GM12878 (cell line): ENCODE results near the gene KIFAP3. TPM values are rescaled to one million over a fixed set of nuclear protein-coding genes. Genes with fewer than 3 reads are reported as not detected.

Experiments used
- CBFB ChIP-seq: IDR thresholded peaks from 2 replicates; pipeline ENCODE4 v1.6.1; 2016; ENCODE audit warnings: antibody characterized with exemption, low read depth
- FOXK2 ChIP-seq: fragments of 450-650 bp; IDR thresholded peaks from 2 replicates; pipeline ENCODE4 v1.6.1; 2017; ENCODE audit warnings: mild to moderate bottlenecking, moderate library complexity
- PKNOX1 ChIP-seq: fragments of 450-650 bp; IDR thresholded peaks from 2 replicates; pipeline ENCODE4 v1.6.1; 2016; ENCODE audit warnings: mild to moderate bottlenecking
- POU2F2 ChIP-seq: IDR thresholded peaks from 3 replicates; pipeline ENCODE4 v1.6.1; 2011; ENCODE audit warnings: low read depth, mild to moderate bottlenecking, low read length, borderline replicate concordance
- SIX5 ChIP-seq: IDR thresholded peaks from 2 replicates; pipeline ENCODE4 v1.6.1; 2011; ENCODE audit warnings: mild to moderate bottlenecking, low read depth, low read length, moderate library complexity; ENCODE audit not compliant: severe bottlenecking
- USF2 ChIP-seq: IDR thresholded peaks from 2 replicates; pipeline ENCODE4 v1.6.1; 2011; ENCODE audit warnings: low read depth, low read length, improper control_type of control experiment, borderline replicate concordance
- polyA plus RNA-seq, 11 experiments: library from polyadenylated mRNA; depleted of rRNA in 4 of 11; unstranded in 6 of 11; stranded (reverse) in 5 of 11; fragments of >200 nt; fragmentation: Nextera tagmentation in 4 of 11; fragmentation: Illumina TruSeq in 1 of 11; extraction: Ambion mirVana in 4 of 11; extraction: Trizol in 1 of 11; gene quantifications; 1 replicate in 1 of 11; 2 replicates in 10 of 11; pipeline versions ENCODE4 v1.2.1 to v1.2.3, GENCODE V29; 2011 to 2016; ENCODE audit warnings: inconsistent platforms in 2 of 11, missing spikeins in 2 of 11, low read depth in 1 of 11
- total RNA-seq, 4 experiments: library from RNA; depleted of rRNA in 3 of 4; stranded (reverse); fragments of >200 nt in 3 of 4; fragmentation: Illumina TruSeq in 1 of 4; extraction: Trizol in 1 of 4; gene quantifications; 2 replicates each; pipeline versions ENCODE4 v1.2.1 to v1.2.3, GENCODE V29; 2013 to 2021
- TF ChIP-seq, protein P1 (sequence below): fragments of 450-650 bp; IDR thresholded peaks from 2 replicates; pipeline ENCODE4 v1.6.1; 2016; ENCODE audit warnings: mild to moderate bottlenecking, moderate library complexity, borderline replicate concordance

Gene KIFAP3
- total and polyA plus RNA-seq, 10 of the 15 experiments (the other 5 are each of a cell fraction or from before 2014, with no cell fraction given) = 13.7 to 100 (median 18.9) TPM

GRCh38 chr1:169925505-169926482 is 148.7 kb downstream of the KIFAP3 start (continued):
- TF ChIP-seq, protein P1, sequence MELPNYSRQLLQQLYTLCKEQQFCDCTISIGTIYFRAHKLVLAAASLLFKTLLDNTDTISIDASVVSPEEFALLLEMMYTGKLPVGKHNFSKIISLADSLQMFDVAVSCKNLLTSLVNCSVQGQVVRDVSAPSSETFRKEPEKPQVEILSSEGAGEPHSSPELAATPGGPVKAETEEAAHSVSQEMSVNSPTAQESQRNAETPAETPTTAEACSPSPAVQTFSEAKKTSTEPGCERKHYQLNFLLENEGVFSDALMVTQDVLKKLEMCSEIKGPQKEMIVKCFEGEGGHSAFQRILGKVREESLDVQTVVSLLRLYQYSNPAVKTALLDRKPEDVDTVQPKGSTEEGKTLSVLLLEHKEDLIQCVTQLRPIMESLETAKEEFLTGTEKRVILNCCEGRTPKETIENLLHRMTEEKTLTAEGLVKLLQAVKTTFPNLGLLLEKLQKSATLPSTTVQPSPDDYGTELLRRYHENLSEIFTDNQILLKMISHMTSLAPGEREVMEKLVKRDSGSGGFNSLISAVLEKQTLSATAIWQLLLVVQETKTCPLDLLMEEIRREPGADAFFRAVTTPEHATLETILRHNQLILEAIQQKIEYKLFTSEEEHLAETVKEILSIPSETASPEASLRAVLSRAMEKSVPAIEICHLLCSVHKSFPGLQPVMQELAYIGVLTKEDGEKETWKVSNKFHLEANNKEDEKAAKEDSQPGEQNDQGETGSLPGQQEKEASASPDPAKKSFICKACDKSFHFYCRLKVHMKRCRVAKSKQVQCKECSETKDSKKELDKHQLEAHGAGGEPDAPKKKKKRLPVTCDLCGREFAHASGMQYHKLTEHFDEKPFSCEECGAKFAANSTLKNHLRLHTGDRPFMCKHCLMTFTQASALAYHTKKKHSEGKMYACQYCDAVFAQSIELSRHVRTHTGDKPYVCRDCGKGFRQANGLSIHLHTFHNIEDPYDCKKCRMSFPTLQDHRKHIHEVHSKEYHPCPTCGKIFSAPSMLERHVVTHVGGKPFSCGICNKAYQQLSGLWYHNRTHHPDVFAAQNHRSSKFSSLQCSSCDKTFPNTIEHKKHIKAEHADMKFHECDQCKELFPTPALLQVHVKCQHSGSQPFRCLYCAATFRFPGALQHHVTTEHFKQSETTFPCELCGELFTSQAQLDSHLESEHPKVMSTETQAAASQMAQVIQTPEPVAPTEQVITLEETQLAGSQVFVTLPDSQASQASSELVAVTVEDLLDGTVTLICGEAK = no peak
- TF ChIP-seq SIX5 (no peak), FOXK2 (no peak), USF2 (no peak), POU2F2 (no peak), PKNOX1 (peak; percentile 16; the same call in 1 of the 2 replicates), CBFB (no peak)
